NCI-H1436 treated with DMSO at 0.1 percent for 48 hours (cell line): ENCODE results near the gene POU6F2.
"Not testable (repeated sequence)": the region's sequence is repeated elsewhere in the genome, so short reads cannot be mapped to it uniquely, and the experiment has no call there.

ENCODE experiments used
- DNase-seq: peaks from one replicate; lab custom pipeline; 2025; lab: John Stamatoyannopoulos, UW

The POU6F2 gene

DNA sequence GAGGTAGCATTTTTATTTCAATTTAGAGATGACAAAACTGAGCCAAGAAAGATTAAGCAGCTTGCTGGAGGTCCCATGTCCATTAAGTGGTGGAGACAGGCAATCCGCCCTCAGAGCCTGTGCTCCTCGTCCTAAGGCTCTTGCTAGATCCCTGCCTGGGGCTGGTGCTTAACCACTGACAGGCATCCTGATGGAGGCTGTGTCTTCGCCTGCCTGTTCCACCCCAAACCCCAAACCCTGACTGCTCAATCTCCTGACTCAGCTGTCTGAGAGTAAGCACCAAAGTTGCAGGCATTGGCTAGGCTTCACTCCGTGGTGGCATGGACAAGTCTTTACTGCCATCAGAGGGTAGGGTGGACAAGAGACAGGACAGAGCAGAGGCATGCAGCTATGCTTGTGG lies 209.4 kb downstream of the POU6F2 start:
- DNase-seq: no peak

DNA sequence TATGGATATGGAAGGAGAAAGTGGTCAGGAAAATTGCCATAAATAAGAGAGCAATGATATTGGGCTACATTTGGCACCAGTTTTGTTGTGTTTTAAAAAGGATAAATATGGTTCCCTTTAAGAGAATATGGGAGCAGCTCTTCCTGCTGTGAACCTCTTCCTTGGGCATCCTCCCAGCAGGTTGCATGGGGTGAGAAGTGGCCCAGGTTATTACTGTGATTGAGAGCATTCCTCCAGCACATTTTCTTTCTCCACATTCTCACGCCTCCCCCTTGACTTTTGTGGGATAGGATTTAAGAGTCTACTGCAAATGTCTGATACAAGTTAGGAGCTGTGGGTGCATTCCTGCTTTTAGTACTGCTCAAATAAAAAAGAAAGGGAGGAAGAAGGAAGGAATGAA lies 214.8 kb downstream of the POU6F2 start:
- no peak for DNase-seq

DNA sequence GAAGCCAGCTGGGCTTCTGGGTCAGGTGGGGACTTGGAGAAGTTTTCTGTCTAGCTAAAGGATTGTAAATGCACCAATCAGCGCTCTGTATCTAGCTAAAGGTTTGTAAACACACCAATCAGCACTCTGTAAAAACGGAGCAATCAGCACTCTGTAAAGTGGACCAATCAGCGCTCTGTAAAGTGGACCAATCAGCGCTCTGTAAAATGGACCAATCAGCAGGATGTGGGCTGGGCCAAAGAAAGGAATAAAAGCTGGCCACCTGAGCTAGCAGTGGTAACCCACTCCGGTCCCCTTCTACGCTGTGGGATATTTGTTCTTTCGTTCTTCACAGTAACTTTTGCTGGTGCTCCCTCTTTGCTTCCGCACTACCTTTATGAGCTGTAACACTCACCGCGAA lies 216.7 kb downstream of the POU6F2 start:
- not testable (repeated sequence) for DNase-seq

DNA sequence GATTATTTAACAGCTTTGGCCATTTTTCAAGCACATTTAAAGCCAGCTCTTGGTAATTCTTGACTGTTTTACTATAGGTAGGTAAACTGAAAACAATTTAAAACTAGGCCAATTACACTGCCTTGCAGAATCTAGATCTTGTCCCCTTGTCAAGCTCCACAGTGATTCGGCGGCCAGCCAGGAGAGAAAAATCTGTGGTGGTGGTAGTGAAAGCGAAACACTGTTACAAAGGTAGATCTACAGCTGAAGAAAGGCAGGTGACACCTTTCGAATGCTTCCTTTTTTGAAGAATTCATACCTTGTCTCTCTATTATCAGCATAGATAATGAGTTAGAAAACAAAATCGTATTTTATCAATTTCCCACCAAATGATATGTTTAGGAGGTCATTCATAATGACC lies 218.3 kb downstream of the POU6F2 start:
- no peak for DNase-seq

DNA sequence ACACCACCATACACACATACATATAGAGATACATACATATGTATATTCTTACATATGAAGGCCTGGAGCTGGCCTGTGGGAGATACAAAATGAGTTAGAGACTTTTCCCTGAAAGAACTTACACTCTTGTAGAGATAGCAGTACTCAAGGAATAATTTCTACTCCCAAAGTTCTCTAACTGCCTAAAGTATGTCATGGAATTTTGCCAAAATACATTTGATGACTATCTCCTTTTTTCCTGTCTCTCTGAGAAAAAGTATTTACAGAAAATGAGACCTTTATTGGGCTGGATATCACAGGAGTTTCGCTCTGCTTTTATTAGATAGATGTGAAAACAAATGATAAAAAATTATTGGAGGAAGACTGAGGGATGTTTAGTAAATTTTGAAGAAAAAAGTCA lies 220.1 kb downstream of the POU6F2 start:
- DNase-seq: no peak

DNA sequence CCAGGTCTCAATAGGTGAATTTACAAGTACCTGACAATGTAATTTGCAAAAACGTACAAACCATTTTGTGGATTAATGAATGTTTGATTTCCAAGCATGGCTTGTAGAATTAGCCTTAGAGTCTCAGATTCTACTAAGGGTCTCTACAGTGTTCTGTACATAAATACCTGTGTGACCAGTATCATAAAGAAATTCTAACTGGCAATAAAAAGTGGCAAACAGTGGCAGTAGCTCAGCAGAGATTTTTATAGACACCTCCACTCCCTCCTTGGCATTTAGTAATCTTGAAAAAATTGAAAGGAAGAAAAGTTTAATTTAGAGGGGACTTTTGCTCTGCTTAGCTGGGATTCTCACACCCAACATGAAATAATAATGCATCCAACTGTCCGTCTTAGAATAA lies 220.8 kb downstream of the POU6F2 start:
- DNase-seq: no peak

DNA sequence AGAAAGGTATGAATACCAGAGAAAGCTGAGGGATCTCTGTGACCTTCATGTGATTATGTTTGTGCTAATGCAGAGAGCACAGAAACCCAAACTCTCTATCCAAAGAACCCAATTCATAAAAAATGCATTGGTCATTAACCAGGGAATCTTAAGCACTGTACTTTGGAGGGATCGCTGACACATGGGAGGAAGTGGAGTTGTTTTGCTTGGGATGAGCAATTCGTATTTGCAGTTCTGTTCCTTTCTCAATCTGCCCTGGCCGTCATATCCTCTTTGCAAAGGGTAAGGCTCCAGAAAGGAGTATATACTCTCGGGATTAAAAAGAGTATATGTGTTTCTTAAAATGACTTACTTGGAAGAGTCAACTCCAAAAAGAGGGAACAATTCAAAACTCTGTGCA lies 221.3 kb downstream of the POU6F2 start:
- no peak for DNase-seq

DNA sequence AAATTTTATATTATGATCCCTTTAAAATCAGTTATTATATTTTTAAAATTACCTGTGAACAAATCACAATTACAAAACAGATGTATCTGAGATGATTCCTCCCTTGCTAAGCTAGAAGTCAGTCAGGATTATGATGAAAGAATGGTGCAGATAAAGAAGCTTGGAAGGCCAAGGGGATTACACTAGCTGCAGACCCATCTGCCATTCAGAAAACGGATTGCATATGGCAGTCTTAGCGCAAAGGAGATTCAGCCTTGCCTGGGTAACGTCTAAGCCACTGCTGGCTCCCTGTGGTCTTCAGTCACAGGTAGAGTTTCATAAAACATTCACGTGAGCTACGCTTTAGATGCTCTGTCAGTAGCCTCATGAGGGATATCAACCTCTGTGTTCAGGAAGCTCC lies 222.2 kb downstream of the POU6F2 start:
- DNase-seq: no peak

DNA sequence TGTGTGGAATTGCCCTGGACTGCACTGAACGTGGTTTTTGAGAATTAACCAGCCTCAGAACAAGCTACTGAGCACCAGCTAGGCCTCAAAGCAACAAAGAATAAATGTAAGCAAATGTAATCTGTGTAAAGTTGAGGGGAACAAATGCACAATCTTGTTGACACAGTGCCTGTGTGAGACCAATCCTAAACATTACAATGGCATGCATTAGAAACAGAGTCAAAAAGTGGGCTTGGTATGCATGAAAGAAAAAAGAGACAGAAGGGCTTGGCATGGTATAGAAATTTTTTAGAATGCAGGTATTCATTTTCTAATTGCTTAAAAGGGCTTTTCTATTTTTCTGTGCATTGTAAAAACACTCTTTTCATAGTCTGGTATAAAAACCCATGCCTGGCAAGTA lies 224.3 kb downstream of the POU6F2 start:
- no peak for DNase-seq

DNA sequence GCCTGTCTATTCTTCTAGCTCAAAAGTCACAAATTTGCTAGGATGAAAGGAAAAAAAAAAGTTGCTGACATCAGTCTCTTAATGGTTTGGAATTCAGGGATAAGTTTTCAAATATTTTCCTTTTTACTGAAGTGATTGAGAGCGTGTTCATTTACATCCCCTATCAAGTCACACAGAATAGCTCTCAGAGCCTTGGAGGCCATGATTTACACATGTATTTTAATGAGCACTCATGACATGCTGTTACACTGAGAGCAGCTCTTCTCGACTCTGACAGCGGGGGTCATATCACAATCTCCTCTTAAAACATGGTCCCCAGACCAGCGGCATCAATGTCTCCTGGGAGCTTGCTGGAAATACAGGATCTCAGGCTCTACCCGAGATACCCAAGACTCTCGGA lies 232.7 kb downstream of the POU6F2 start:
- DNase-seq: no peak

DNA sequence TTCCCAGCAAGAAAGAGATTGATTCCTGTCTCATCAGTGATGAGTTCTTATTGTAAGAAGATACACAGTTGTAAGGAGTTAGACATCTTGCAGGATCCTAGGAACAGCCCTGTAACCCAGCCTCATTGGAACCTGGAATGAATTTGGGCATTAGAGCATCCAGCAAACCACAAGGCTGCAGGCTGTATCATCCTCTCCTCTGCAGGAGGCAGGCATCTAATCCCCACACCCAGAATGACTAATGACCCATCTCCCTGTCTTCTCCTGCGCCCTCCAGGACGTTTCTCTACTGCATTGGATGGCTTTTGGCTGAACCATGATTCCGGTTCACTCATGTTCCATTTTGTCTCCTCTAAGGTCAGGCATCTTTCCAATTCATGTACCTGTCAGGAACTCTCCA lies 233.9 kb downstream of the POU6F2 start:
- DNase-seq: no peak

DNA sequence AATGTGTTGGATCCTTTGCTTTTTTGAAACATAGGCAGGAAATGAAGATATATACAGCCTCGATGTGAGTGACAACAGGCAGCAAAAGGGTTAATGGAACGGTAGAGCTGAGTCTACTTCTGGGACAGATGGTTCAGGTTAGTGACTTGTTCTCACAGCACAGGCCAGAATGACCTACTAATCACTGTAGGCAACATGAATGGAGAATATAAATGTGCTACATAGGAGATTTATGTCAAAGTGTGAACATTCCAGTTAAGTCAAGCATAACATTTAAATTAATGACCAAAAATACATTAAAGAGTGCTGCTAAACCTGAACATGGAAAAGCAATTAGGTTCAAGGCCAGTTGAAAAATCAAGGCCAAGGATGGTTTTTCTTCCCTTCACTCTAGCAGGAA lies 235.2 kb downstream of the POU6F2 start:
- no peak for DNase-seq

DNA sequence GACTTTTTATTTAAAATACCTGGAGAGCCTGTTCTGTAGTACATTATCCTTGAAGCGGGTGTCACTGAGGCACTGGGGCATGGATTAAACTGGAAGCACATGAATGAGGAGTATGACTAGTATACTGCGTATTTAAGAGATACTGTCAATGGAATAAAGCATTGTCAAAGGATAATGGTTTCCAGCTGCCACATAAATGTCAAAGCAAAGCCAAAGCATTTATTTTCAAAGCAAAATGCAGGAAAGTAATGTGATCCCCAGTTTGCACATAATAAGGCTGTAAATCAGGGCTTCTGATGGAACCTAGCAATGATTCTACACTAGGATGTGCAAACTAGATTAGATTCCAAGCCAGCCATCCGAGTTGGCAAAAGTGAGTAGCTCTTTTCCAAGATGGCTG lies 240.1 kb downstream of the POU6F2 start:
- DNase-seq: no peak

DNA sequence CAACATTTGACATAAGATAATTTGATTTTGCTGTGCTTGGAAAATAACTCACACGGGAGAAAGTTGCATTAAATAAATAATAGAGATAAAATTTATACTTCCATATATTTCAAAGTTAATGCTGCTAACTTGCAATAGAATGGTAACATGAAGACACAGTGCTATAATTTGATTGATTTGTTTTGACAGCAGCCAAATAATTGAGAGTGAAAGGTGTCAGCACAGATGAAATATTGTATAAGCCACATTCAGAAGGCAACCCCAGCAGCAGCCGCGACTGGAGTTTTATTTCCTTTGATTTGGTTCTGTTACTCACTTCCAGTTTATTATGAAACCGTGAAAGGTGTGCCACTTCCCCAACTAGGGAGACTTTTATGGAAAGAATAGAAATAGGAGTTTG lies 242.2 kb downstream of the POU6F2 start:
- DNase-seq: no peak

DNA sequence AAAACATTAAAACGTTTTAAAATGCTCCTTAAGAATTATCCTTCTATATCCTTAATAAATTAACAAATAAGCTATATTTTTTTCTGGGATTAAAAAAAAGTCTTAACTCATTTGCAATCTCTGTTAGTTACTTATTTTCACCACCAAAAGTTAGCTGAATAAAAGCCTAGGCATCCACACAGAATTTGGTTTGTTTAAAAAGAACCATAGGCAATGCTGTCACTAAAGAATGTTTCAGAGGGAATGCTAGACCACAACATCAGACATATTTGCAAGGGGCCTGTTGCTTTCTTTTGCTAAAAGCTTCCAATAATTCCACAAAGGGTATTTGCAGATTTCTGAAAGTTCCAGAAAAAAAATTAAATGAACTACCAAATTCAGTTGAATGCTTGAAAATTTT lies 244.2 kb downstream of the POU6F2 start:
- no peak for DNase-seq

DNA sequence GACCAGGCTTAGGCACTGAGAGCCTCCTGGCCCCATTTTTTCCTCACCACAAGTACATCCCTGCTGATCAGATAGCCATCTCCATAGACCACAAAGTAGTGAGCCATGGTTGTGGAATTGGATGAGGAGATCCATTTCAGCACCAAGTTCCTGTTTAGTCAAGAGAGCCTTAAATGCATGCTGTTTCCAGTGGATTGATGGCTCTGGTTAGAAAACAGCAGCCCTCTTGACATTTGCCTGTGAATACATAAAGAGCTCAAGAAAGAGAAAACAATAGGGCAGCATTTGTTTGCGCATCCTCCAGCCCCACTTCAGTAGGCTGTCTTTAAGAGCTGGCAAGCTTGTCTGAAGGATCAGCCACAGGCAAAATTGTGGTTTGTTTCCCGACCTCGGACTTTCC lies 251.2 kb downstream of the POU6F2 start:
- no peak for DNase-seq

DNA sequence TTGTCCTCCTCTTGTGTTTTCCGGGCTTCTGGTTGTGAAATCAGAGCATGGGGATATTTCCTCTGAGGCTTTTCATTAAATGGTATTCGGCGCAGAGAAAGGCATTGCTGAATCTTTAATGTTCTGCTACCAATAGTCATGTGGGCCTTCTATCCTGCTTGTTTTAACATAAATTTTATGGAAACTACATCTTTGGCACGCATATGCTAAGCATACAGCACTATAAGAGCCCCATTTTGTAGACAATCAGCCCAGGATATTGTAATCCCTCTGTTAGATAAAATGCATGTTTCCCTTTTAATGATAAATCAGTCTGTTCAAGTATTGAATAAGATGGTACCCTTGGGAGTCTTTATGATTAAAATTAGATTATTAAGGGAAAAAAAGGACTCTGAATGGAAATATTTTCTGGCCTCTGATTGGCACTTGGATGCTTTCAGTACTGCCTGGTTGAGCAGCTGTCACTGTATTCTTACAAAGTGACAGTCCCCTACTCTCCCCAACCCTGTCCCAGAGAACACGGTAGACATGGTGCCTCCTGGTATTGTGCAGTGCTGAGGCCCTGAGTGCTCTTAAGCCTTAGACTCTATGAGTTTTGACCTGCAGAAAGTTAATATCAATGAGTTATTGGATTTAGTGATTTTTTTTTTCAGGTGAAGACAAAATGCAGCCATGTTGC lies 256.3 kb downstream of the POU6F2 start:
- DNase-seq: no peak

DNA sequence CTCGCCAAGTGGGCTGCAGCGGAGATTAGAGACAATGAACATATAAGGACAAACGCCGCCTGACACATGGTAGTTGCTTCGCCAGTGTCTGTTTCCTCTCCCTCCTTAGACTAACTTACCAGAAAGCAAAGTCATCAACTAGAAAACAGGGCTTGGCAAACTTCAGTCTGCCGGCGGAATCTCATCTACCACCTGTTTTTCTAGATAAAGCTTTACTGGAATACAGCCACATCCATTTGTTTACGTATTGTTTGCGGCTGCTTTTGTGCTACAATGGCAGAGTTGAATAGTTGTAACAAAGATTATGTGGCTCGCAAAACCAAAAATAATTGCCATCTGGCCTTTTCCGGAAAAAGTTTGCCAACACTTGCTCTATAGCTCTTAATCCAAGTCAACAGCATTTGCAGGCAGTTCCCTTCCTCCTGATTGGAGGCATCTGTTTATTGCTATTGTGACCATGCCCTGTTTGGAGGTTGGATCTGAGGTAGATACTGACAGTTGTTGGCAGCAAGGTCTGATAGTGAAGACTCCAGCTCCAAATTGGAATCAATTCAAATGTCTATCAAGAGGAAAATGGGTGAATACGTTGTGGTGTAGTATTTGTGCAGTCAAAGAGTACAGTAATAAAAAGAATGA lies 260.6 kb downstream of the POU6F2 start:
- DNase-seq: no peak

DNA sequence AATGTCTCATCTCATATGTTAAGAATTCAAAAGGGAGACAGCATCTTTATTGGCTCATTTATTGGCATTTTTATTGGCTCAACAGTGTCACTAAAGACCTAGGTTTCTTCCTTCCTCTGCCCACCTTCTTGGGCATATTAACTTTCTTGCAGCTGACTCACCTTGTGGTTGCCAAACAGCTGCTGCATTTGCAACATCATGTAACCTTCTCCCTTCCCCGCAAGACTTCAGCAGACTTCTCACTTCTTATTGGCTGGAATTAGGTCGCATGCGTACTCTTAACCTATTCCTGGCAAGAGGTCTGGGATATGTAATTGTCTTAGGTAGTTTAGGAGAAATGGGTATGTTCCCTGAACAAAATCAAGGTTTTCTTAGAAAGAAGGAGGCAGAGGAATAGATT lies 263.2 kb downstream of the POU6F2 start:
- DNase-seq: no peak

DNA sequence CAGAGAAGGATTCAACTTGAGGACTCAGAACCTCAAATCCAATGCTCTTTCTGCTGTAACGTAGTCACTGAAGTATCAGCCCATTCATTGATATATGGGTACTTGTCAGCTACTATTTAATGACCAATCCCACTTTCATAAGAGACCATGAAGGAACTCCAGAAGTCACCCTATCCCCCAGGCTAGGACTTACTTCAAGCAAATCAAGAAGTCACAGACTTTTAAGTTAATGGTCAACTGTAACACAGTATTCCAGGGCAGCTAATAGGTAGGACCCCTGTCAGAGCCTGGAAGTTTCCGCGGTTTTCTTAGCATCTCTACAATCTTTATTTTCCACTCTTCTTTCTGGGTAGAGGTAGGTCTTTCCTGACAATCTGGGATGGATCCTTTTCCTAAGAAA lies 269.9 kb downstream of the POU6F2 start:
- DNase-seq: no peak

DNA sequence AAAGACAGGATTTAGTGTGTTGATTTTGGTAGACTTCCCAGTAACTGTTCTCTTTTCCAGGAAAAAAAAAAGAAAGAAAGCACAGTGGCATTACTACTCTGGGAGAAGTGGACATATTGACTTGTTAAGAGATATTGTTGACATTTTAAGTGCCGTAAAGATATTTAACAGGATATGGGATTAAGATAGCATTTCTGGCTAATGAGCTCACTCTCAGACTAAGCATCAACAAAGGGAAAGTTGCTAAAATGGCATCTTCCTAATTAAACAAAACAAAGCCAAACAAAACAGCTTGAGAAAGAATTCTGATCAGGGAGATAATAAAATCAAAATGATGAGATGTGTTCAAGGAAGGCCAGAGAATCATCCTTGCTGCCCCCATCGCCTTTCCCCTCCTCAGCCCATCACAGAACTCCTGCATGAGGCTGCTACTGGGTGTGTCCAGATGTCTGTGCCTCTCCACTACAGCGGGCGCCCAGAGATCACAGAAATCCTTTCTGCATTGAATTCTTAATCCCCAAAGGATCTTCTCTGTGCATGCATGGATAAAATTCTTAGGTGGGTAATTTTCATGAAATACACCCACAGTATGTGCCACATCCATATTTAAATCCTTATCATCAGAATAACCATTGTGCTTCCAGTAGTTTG lies 270.5 kb downstream of the POU6F2 start:
- DNase-seq: no peak

DNA sequence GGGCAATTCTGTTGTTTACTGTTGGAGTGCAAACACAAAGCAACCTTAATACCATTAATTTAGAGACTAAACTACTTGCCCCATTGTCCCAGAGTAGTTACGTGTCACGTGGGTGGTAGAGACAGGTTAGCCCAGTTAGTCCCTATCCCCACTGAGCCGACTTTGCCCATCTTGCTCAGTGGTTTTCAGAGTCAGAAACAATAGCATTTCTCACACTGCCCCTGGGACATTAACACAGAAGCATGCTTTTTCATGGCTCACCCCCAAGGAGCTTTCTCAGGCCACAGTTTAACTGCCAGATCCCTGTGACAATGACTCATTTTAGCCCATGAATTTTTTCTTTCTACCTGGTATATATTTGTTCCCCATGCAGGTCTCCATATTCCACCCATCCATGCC lies 271.0 kb downstream of the POU6F2 start:
- no peak for DNase-seq

DNA sequence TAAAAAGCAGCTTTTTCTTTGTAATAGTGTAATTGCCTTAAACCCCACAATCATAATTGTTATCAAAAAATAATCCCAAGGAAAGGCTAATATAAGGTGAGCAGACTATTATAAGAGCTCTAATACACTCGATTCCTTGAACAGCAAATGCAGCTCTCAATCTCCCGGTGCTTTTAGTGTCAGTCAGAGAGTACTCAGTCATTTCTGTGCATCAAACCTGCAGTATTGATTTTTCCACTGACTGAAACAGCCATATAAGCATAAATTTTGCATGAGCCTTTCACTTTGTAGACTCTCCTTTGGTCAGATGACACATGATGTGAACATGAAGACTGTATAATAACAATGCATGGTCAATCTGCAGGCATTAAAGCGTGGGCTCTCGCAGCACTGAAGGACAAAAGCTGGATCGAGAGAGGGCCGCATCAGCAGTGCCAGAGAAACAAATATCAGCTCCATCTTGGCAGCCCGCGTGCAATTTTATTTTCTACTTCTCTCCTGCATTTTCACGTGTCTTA lies 272.0 kb downstream of the POU6F2 start:
- no peak for DNase-seq

DNA sequence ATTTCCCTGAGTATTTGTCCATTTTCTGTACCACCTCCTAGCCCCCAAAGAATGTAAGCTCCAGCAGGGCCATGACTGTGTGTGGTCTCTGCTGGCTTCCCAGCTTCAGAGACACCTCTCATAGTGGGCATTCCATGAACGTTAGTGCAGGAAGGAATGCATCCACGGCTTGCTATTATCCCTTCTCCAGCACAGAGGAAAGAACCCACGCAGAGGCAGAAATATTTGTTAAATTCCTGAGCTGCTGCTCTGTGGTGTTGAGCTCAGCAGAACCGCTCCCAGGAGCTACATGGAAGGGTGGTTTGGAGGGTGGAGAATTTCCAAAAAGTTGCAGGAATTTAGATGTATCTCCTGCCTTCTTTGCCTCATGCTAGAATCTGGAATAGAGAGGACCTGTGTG lies 275.2 kb downstream of the POU6F2 start:
- no peak for DNase-seq
